AG04449 (cell line): ENCODE results near the gene DBNDD2.

Experiments
- CTCF ChIA-PET: fragments of 350-600 bp; formaldehyde crosslinking; extraction: SDS; loops from one replicate; lab custom pipeline; 2021; ENCODE audit warnings: antibody characterized with exemption; lab: Yijun Ruan, JAX
- POLR2A ChIA-PET: fragments of 400-600, 350-600 bp; formaldehyde crosslinking; extraction: SDS; loops from one replicate; lab custom pipeline; 2020; ENCODE audit warnings: antibody characterized with exemption, inconsistent platforms; lab: Yijun Ruan, JAX
- DNase-seq: peaks from one replicate; pipeline ENCODE4 v3.0.0-alpha.2; 2010; ENCODE audit warnings: low read depth, low spot score
- H3K4me3 ChIP-seq: 2 replicates; pipeline ENCODE4 v1.5.1; 2011; ENCODE audit warnings: low read depth, mild to moderate bottlenecking, control low read depth, low read length
- TF ChIP-seq, protein P1 (sequence below): IDR thresholded peaks from one replicate; pipeline ENCODE4 v1.5.1; 2011; ENCODE audit warnings: mild to moderate bottlenecking, moderate library complexity, low read length, control low read depth, inconsistent platforms; ENCODE audit not compliant: insufficient read depth; ENCODE audit errors: missing control alignments

DBNDD2 gene

DNA sequence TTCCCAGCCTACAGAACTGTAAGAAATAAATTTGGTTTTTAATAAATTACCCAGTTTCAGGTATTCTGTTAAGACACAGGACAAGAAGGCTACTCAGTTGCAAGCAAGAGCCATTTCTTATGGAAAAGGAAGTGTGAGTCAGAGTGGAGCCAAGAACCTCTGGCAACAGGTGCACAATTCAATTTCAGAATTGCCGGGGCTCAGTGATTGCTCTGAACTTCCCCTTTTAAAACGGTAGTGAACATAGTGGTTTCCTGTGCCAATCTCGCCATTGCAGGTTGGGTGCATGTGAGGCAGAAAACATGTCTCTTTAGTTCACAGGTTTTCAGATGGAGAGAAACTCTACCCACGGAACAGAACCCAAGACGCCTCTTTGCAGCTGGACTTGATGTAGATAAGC is 24.2 kb downstream of the DBNDD2 start:
- no peak overlapping the region for H3K4me3 ChIP-seq
- ChIA-PET CTCF (interaction anchor here (1.8 to 14.0 kb wide), 3 partner anchors 60 to 339 kb away, joined by 8 to 460 read pairs (median 178); no protein-coding TSS in a partner anchor), POLR2A (no interaction called here)
- TF ChIP-seq, protein P1, sequence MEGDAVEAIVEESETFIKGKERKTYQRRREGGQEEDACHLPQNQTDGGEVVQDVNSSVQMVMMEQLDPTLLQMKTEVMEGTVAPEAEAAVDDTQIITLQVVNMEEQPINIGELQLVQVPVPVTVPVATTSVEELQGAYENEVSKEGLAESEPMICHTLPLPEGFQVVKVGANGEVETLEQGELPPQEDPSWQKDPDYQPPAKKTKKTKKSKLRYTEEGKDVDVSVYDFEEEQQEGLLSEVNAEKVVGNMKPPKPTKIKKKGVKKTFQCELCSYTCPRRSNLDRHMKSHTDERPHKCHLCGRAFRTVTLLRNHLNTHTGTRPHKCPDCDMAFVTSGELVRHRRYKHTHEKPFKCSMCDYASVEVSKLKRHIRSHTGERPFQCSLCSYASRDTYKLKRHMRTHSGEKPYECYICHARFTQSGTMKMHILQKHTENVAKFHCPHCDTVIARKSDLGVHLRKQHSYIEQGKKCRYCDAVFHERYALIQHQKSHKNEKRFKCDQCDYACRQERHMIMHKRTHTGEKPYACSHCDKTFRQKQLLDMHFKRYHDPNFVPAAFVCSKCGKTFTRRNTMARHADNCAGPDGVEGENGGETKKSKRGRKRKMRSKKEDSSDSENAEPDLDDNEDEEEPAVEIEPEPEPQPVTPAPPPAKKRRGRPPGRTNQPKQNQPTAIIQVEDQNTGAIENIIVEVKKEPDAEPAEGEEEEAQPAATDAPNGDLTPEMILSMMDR = no peak
- no peak for DNase-seq

DNA sequence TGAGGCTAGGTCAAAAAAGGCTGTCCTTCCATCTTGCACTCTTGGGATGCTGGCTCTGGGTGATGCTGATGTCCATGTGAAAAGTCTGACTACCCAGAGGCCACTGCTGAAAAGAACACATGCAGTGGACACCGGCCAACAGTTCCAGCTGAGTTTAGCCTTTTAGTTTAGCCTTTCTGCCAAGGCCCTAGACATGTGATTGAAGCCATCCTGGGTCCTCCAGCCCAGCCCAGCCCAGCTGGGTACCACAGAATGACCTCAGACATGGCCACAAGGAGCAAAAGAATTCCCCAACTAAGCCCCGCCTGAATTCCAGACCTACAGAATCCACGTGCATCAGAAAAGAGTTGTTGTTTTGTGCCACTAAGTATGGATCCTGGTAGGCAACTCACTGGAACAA is 25.2 kb downstream of the DBNDD2 start:
- POLR2A ChIA-PET = interaction anchor here (0.6 kb wide), 1 partner anchor 29 kb away, joined by 3 read pairs; no protein-coding TSS in a partner anchor
- TF ChIP-seq, protein P1 = no peak
- no peak overlapping the region for H3K4me3 ChIP-seq
- CTCF ChIA-PET = interaction anchor here (1.8 to 14.0 kb wide), 3 partner anchors 61 to 338 kb away, joined by 8 to 460 read pairs (median 178); no protein-coding TSS in a partner anchor
- DNase-seq = no peak

DNA sequence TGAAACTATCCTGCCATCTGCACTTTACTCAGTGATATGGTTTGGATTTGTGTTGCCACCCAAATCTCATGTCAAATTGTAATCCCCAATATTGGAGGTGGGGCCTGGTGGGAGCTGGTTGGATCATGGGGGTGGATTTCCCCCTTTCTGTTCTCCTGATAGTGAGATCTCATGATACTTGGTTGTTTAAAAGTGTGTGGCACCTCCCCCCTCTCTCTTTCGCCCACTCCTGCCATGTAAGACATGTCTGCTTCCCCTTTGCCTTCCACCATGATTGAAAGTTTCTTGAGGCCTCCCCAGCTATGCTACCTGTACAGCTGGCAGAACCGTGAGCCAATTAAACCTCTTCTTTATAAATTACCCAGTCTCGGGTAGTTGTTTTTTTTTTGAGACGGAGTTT is 25.9 kb downstream of the DBNDD2 start:
- POLR2A ChIA-PET = no interaction called here
- no peak overlapping the region for H3K4me3 ChIP-seq
- TF ChIP-seq, protein P1 = no peak
- no peak for DNase-seq
- CTCF ChIA-PET = interaction anchor here (1.8 to 14.0 kb wide), 3 partner anchors 62 to 337 kb away, joined by 8 to 460 read pairs (median 178); no protein-coding TSS in a partner anchor

DNA sequence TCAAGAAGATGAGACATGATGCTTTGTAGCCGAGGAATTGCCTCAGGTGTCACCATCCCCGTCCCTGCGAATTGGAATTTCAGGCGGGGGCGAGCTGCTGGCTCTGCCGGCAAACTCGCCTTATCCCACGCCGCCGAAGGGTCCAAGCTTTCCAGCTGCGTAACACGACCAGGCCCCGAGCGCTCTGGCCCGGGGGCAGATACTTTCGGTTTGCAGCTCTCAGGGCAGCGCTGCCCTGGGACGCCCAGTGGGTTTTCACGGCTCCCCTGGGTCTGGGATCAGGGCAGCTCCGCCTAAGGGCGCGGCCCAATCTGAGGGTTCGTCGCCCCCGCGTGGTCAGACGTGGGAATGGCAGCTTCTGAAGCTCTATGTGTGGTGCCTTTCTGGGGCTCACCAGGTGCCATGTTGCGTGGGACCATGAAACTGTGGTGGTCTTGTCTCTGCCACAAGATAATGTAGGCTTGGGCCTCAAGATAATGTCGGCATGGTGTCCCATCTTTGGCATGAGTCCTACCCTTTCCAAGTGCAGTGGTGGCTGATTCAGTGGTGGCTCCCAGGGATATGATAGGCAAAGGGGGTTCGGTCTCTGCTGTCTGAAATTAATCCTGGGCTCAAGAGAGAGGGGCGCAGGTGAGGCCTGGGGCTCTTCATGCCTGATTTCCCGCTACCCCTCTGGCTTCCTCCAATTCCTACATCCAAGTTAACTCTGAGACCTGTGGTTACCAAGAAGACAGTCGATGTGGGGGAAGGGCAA is 28.8 kb downstream of the DBNDD2 start:
- TF ChIP-seq, protein P1 = peak; percentile 95
- H3K4me3 ChIP-seq = peak overlapping the region; percentile 60
- DNase-seq = no peak
- CTCF ChIA-PET = interaction anchor here (0.6 to 14.0 kb wide), 41 partner anchors 10 to 401 kb away, joined by 3 to 460 read pairs (median 7); partner anchors contain the start of genes DBNDD2, MATN4, PIGT and SDC4
- POLR2A ChIA-PET = interaction anchor here (0.5 to 1.7 kb wide), 6 partner anchors 21 to 100 kb away, joined by 3 to 10 read pairs (median 4); partner anchors contain the start of genes PIGT and SYS1

DNA sequence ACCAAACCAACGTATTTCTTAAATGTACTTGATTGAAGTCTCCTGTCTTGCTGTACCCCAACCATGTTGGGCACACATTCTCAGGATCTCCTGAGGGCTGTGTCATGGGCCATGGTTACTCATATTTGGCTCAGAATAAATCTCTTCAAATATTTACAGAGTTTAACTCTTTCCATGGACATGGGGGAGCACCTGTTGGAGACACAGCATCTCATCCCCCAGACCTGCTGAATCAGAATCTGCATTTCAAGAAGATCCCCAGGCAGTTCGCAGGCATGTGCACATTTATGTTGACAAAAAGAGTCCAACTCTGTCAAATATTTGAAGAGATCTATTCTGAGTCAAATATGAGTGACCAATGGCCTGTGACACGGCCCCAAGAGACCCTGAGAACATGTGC is 32.3 kb downstream of the DBNDD2 start:
- DNase-seq = no peak
- CTCF ChIA-PET = interaction anchor here (1.2 to 14.0 kb wide), 7 partner anchors 7 to 146 kb away, joined by 4 to 460 read pairs (median 9); partner anchors contain the start of gene SYS1
- TF ChIP-seq, protein P1 = no peak
- H3K4me3 ChIP-seq = no peak overlapping the region
- POLR2A ChIA-PET = no interaction called here
